ENCODE measurements around the gene RGS3.
"Not testable (repeated sequence)": the region's sequence is repeated elsewhere in the genome, so short reads cannot be mapped to it uniquely, and the experiment has no call there.

Gene RGS3

GRCh38 chr9:113463418-113464285, at the start of gene RGS3:
Gene RGS3, plus strand, starts transcription at chr9:113463727. Its CDS starts 76 bp downstream, at chr9:113463803.
- no peak for DNase-seq (ENCODE audit: low read depth)

DNA sequence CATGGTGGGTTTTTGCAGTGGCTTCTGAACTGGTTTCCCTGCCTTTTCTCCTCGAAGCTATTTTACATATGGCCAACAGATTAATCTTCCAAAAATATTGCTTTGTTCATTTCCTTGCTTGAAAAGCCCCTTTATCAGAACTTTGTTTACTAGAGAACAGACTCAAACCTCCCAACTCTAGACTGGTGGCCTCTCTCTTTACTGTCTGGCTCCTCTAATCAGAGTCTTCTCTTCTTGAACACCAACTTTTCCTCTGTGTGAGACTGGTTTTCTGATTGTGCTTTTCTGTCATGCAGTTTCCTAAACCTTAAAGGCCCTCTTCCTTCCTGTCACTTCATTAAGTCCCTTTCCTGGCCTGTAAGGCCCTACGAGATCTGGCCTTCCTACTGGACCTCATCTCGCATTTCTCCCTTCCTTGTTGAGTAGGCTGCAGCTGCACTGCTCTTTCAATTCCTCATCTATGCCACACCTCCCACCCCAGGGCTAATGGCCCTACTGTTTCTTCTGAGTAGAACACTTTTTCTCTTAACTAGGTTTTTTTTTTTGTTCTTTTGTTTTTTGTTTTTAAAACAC, 47.3 kb upstream of the RGS3 start:
- DNase-seq (ENCODE audit: low read depth): no peak

DNA sequence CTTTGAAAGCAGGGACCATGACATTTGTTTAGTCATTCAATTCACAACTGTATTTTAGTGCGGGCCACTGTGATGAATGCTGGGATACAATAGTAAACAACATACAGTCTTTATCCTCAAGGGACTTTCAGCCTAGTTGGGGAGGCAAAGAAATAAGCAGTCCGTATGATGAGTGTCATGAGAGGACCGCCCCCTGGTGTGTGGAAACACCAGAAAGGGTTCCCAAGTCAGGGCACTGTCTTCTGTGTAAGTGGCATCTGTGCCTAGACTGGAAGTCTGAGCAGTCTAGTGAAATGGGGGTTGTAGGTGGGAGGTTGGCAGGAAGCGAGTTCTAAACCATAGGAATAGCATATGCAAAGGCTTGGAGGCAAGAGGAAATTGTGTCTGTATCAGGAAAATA, 46.2 kb upstream of the RGS3 start:
- DNase-seq (ENCODE audit: low read depth): no peak

DNA sequence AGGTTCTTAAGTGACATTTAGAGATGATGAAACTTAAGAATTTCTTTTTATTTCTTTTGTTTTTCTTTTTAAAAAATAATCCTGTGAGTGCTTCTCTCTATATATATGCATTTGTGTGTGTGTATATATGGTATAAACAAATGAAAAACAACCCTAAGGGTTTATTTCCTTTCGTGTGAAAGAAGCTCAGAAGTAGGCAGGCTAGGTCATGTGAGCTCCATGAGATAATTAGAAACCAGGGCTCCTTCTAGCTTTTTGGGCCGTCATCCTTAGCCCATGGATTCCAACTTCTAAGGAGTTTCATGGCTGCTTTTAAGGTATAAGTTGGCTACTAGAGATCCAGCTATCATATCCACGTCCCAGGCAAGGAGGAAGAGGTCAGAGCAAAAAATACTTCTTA, 41.8 kb upstream of the RGS3 start:
- no peak for DNase-seq (ENCODE audit: low read depth)

DNA sequence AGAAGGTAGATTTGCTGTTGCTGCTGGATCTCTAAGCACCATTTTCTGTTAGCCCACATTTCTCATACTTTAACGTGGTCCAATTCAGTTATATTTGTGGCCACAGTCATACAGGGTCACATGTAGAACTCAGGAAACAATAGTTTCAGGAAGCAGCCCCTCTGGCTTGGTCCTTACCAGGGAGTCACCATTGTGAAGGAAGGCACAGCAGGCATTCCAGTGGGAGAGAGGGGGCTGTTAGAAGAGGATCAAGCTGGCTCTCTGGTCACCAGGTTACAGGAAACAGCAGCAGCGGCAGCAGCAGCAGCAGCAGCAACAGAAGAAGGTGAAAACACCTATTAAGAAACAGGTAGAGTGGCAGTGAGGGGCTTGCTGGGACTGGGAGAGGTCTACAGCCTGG, 38.5 kb upstream of the RGS3 start:
- DNase-seq (ENCODE audit: low read depth): no peak

- no peak for DNase-seq (ENCODE audit: low read depth)
Observed at GRCh38 chr9:113426701-113427100, 36.8 kb upstream of the RGS3 start.

DNA sequence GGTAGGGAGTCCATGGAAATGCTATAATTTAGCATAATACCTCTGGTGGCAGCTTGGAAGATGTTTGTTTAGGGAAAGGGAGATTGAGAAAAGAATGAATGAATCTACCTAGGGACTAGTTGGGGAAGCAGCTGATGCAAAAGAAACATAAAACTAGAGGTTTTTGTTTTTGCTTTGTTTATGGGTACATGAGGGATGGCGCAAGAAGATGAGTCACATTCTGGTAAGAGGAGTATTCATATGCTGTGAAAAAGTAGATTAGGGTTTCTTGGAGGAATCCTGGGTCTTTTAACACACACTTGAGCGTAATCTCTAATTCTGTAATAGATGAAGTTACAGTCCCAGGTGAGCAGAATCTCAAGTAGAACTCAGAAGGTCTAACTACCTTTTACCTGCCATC, 35.9 kb upstream of the RGS3 start:
- no peak for DNase-seq (ENCODE audit: low read depth)

DNA sequence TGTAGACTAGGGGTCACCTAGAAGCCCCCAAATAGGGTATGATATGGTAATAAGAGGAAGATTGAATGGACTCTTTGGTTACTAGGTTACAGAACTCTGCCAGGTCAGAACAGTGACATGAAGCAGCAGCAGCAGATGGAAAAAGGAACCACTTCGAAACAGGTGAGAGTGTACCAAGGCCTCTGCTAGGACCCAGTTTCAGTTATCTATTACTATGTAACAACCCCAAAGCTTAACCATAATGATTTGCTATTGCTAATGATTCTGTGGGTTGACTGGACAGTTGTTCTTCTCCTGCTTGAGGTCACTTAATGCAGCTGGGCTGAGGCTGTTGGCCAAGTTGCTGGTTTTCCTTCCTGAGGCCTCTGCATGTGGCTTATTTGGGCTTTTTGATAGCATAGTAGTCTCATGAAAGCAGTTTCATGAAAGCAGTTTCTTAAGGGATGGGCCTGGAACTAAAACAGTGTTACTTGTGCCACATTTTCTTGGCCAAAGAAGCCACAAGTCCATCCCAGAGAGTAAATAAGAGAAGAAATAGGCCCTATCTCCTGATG, 35.4 kb upstream of the RGS3 start:
- DNase-seq (ENCODE audit: low read depth): no peak

DNA sequence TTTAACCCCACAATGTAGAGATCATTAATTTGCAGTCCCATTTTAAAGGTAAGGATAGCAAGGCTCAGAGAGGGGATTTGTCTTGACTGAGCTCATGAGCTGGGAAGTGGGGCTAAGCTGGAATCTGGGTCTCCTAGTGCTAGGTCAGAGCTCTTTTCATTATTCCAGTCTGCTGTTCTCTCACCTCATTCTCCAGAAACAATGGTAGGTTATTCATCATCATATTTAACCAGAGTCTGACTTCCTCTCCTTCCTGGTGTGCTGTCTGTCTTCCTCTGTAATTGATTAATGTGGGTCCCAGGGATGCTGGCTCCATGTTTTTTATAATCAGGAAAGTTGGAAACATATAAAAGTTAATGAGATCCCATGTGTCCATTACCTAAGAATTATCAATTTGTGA, 32.3 kb upstream of the RGS3 start:
- DNase-seq (ENCODE audit: low read depth): no peak

DNA sequence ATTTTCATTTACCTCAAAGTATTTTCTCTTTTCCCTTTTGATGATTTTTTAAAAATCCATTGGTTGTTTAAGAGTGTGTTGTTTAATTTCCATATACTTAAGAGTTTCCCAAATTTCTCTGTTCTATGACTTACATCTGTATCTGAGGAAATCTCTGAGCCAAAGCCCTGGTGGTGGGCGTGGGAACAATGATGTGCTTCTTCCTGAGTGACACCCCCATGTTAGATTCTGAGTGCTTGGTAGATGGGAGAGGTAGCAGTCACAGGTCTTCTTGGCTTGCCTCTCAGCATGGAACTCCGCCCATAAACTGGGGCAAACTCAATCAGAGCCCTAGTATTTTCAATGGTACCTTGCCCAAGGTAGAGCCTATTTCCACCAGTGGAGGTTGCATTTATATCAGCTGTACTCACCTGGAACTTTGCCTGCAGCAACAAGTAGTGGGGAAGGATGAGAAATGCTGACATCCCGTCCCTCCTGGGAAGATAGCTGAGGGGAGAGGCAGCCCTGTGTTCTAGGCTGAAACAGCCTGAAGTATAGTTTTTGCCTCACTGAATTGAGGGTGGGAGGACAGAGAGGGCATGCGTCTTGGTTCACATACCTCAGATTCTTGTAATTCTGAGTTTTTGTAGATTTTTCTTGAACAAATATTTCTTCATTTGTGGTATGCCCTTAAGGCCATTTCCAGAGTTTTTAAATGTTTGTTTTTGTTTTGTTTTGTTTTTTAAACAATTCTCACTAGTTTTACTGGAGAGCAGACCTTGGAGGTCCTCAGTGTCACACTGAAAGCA, 26.6 kb upstream of the RGS3 start:
- no peak for DNase-seq (ENCODE audit: low read depth)

GRCh38 chr9:113437716-113438115, 25.8 kb upstream of the RGS3 start:
- not testable (repeated sequence) for DNase-seq (ENCODE audit: low read depth)

GRCh38 chr9:113444736-113445135, 18.8 kb upstream of the RGS3 start:
- DNase-seq (ENCODE audit: low read depth): no peak

DNA sequence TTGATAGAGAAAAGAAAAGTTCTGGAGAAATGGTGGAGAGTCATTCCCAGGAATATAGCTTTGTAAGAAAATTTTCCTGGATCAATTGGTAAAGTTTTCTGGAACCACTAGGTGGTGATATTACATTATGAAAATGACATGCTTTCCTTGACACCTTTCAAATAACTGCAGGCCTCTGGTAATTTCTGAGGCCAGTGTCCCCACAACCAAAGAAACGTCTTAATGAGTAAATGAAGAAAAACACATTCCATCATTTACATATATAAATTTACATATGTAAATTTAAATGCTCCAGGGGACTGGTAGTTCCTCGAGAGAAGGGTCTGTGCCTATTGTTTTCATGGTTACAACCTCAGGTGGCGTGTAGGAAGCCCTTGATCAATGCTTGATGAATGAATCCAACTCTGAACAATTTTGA, 17.2 kb upstream of the RGS3 start:
- DNase-seq (ENCODE audit: low read depth): no peak

DNA sequence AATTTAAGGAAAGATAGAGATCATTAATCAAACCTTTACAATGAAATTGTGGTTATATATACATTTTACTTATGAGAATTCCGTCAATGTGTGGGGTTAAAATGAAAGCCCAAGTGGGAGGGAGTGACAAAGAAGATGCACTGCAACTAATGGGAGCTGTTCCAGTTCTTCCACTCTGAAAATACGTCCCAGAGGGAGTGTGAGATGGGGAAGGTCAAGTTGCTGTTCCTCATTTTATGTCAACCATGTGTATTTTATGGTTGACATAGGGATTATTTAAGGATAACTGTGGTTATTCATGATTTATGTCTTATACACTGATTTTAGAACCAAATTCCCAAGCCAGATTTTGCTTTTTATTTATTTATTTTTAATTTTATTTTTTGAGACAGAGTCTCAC, 14.2 kb upstream of the RGS3 start:
- DNase-seq (ENCODE audit: low read depth): no peak

- no peak for DNase-seq (ENCODE audit: low read depth)
Observed at GRCh38 chr9:113452113-113452605, 11.4 kb upstream of the RGS3 start.

GRCh38 chr9:113454914-113455761, 8.4 kb upstream of the RGS3 start:
- no peak for DNase-seq (ENCODE audit: low read depth)

- no peak for DNase-seq (ENCODE audit: low read depth)
Observed at GRCh38 chr9:113456235-113456634, 7.3 kb upstream of the RGS3 start.

GRCh38 chr9:113461285-113461684, 2.2 kb upstream of the RGS3 start:
- DNase-seq (ENCODE audit: low read depth): no peak

GRCh38 chr9:113461943-113462342, 1.6 kb upstream of the RGS3 start:
- DNase-seq (ENCODE audit: low read depth): no peak

- no peak for DNase-seq (ENCODE audit: low read depth)
Observed at GRCh38 chr9:113462781-113463286, 693 bp upstream of the RGS3 start.

GRCh38 chr9:113464286-113464660, 746 bp downstream of the RGS3 start:
- no peak for DNase-seq (ENCODE audit: low read depth)
